Measurements from ENCODE around the gene ACYP2.

- TF ChIP-seq CTCF (IDR thresholded peaks at IDR 0.05) (no peak), POLR2A (IDR thresholded peaks at IDR 0.05) (no peak)
Observed at GRCh38 chr2:54259413-54260240, 144.2 kb downstream of the ACYP2 start.
